SHP77 treated with DMSO at 0.1 percent for 48 hours (cell line): Measurements from ENCODE around the gene MCCD1.

ENCODE experiments used
- DNase-seq: peaks from one replicate; lab custom pipeline; 2025; lab: John Stamatoyannopoulos, UW

MCCD1 gene

GRCh38 chr6:31513456-31514165 lies 15.2 kb upstream of the MCCD1 start:
- DNase-seq = no peak

GRCh38 chr6:31521835-31522234 lies 6.9 kb upstream of the MCCD1 start:
- no peak for DNase-seq

GRCh38 chr6:31525553-31525931 lies 3.2 kb upstream of the MCCD1 start:
- DNase-seq = no peak

GRCh38 chr6:31525932-31526591 lies 2.7 kb upstream of the MCCD1 start:
- DNase-seq = no peak

- DNase-seq = no peak
These were observed 420 bp upstream of the MCCD1 start for GRCh38 chr6:31528307-31528777.

- DNase-seq = no peak
These were observed 778 bp downstream of the MCCD1 start for GRCh38 chr6:31529329-31530150.

GRCh38 chr6:31530659-31531058 lies 1.9 kb downstream of the MCCD1 start:
- no peak for DNase-seq

GRCh38 chr6:31531162-31531561 lies 2.4 kb downstream of the MCCD1 start:
- no peak for DNase-seq

GRCh38 chr6:31531771-31532643 lies 3.2 kb downstream of the MCCD1 start:
- DNase-seq = no peak

- no peak for DNase-seq
These were observed 4.1 kb downstream of the MCCD1 start for GRCh38 chr6:31532644-31533454.

- DNase-seq = no peak
These were observed 4.7 kb downstream of the MCCD1 start for GRCh38 chr6:31533455-31533841.

- no peak for DNase-seq
These were observed 5.2 kb downstream of the MCCD1 start for GRCh38 chr6:31534011-31534410.

- no peak for DNase-seq
These were observed 5.8 kb downstream of the MCCD1 start for GRCh38 chr6:31534521-31535040.

- no peak for DNase-seq
These were observed 7.0 kb downstream of the MCCD1 start for GRCh38 chr6:31535538-31536324.

- DNase-seq = no peak
These were observed 10.1 kb downstream of the MCCD1 start for GRCh38 chr6:31538805-31539400.

GRCh38 chr6:31540640-31541039 lies 11.9 kb downstream of the MCCD1 start:
- no peak for DNase-seq

- no peak for DNase-seq
These were observed 12.4 kb downstream of the MCCD1 start for GRCh38 chr6:31541059-31541657.

GRCh38 chr6:31541658-31542521 lies 13.1 kb downstream of the MCCD1 start, which contains the start of gene DDX39B:
Gene DDX39B (minus strand): TSS chr6:31542003. CDS start chr6:31540532, 1,471 bp downstream.
- DNase-seq = peak; percentile 93
